GM12874 (cell line): ENCODE data around the gene PDYN.

ENCODE experiments used
- CTCF ChIP-seq: IDR thresholded peaks from 2 replicates; pipeline ENCODE4 v1.5.1; 2011; ENCODE audit warnings: low read depth, mild to moderate bottlenecking, control low read depth, low read length, moderate library complexity; ENCODE audit not compliant: insufficient read depth

PDYN gene

GRCh38 chr20:2001119-2001518 is 7.3 kb upstream of the PDYN start:
- TF ChIP-seq CTCF: no peak

GRCh38 chr20:2000285-2000684 is 6.4 kb upstream of the PDYN start:
- no peak for TF ChIP-seq CTCF

GRCh38 chr20:1998715-1999114 is 4.9 kb upstream of the PDYN start:
- no peak for TF ChIP-seq CTCF

- no peak for TF ChIP-seq CTCF
These were observed 4.3 kb upstream of the PDYN start for GRCh38 chr20:1998193-1998520.

- TF ChIP-seq CTCF: no peak
These were observed 3.8 kb upstream of the PDYN start for GRCh38 chr20:1997483-1998192.

GRCh38 chr20:1995531-1996310 is 1.9 kb upstream of the PDYN start:
- TF ChIP-seq CTCF: no peak

GRCh38 chr20:1994627-1995026 is 769 bp upstream of the PDYN start:
- no peak for TF ChIP-seq CTCF
